ENCODE data around the gene SOD1.

DNA sequence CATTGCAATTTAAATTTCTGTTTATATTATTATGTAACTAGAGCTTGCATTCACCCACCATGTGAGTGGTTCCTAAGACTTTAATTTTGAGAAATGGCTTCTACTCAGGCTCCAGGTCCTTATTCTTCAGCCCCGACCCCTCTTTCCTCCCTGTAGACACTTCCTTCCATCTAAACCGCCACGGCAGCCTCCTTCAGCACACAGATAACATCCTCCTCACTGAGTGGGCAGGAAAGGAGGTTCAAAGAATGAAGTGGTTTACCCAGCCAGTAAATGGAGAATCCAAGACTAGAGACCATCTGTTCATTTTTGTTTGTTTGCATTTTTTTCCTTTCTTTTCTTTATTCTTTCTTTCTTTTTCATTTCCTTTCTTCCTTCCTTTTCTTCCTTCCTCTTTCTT lies 37.1 kb upstream of the SOD1 start:
- TF ChIP-seq SUZ12 (IDR thresholded peaks at IDR 0.05; ENCODE audit: extremely low read depth, insufficient read depth, insufficient read length) (no peak), ZNF274 (IDR thresholded peaks at IDR 0.05; ENCODE audit: low read depth, low read length) (no peak)
